Measurements from ENCODE around the gene MOB3C.

Gene MOB3C

DNA sequence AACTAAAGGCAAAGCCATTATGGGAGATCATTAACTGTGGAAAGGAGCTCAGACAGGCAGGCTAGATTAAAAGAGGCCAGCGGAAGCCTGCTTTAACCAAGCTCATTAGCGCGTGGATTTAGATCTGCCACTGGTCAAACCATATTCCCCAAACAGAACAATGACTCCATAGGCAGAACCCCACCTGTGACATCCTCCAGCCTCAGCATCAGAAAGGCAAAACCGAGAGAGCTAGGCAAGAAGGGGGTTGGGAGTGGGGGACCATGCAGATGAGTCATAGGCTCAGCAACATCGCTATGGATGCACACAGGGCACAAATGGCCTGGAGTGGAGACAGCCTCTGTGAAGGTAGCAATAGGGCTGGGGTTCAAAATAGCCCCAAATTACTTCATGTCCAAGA lies 33.1 kb downstream of the MOB3C start:
- Histone ChIP-seq H3K27ac (peak overlapping the region in 1 of 21 experiments; percentile 81), H3K4me3 (no peak overlapping the region)

DNA sequence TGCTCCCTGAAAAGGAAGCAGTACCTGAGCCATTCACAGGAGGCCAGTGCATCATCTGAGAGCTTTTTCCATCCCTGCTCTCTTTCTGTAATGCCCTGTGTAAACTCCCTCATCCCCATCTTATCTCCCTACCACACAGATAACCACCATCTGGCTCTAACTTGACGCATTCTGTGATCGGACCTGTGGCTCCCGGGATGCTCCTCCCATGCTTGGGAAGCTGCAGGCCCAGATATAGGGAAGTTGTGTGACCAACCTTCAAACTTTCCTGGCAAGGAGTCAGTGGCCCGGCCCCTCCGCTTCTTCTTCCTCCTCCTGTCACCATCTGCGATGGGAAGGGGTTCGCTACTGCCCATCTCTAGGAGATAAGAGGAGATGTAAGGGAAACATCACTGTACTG lies 33.6 kb downstream of the MOB3C start:
- peak overlapping the region in 2 of 21 experiments; percentile 79 to 81 for H3K27ac ChIP-seq
- H3K4me3 ChIP-seq, result no peak overlapping the region

DNA sequence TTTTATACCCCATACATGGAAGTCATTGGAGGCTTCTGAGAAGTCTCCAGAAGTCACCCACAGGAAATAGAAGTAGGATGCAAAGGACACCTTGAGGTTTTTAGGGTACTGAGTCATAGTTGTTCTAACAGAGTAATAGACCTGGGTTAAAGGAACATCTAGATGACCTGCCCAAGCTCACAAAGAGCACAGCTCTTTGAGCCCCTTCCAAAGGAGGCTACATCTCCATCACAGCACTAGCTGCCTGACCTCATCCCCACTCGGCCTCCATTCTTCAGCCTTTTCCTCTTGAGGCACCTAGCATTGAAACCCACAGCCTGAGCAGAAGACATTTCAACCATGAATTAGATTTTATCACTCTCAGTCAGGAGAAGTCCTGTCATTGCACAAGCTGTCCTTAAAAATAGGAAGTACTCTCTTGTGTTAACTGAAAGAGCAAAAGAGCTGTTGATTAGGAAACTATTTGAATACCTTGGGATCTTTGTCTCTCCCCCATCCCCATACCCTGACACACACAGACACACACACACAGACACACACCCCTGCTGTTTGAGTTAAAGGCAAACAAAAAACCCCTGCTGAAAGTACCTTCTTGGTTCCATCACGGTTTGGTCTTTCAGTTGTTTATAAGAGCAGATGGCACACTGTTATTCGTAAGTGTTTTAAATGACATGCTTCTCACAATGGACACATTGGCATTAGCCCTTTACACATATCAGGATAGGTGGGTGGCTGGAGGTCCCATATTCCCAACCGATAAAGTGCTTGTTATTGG lies 34.7 kb downstream of the MOB3C start:
- Histone ChIP-seq H3K4me3 (no peak overlapping the region), H3K27ac (peak overlapping the region in 7 of 21 experiments; percentile 1 to 81 (median 36))

DNA sequence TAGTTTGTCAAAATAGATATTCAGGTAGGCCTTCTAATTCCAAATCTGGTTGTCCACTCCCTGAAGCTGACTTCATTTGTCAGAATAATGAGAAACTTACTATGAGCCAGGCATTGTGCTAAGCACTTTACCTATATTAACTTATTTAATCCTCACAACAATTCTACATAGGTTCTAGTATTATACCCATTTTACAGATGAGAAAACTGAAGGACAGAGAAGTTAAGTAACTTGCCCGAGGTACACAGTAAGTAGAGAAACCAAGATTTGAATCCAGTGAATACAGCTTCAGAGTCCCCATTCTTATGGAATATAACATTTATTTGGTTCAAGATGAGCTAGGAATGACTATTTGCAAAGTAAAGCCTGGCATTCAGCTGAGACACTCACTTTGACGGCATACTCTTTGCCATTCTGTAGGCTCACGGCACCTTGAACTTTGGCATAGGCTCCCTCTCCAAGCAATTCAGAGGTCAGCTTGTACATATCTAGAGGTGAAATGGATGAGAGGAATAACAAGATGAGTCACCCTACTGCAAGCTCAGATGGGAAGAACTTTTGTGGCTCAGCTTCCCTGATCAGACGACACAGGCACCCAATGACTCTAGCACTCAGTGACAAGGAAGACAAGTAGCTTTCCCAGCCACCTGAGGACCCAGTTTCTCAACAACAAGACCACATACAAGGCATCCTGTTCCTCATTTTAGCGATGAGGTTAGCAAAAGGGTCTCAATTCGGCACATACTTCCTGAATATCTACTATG lies 36.3 kb downstream of the MOB3C start:
- Histone ChIP-seq H3K27ac (peak overlapping the region in 6 of 21 experiments; percentile 14 to 81 (median 42)), H3K4me3 (no peak overlapping the region)

DNA sequence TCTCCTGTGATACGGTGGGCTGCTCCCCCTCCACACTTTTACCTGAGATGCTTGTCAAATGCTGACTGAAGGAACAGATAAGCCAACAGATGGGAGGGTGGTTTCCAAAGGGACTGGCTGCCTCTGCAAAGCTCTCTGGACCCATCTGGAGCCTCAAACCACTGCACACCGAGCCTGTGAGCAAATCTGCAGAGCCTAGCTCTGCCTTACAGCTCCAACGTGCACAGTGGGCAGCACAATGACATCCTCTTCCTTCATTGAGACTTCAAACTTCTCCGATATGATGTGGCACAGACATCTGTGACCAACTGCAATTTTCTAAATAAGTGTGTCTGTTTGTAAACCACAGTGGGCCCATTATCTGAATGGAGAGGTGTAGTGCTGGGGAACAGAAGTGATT lies 38.9 kb downstream of the MOB3C start:
- no peak overlapping the region for H3K4me3 ChIP-seq
- no peak overlapping the region for H3K27ac ChIP-seq

DNA sequence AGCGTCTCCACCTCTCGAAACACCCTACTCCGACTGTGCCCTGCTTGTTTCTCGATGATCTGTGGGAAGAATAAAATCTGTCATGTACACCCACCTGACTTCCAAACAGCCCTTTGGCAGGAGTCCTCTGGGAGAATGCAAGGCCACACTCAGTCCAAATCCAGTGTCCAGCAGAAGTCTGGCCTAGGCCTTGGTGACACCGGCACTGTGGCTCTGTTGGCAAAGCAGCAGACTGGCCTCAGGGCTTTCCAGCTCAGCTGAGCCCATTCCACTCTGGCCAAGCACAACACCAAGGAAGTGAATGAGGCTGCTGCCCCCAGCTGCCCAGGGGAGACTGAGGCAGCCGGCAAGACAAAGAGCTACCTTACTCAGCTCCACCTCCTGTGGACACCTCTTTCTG lies 40.0 kb downstream of the MOB3C start:
- H3K27ac ChIP-seq, result no peak overlapping the region

DNA sequence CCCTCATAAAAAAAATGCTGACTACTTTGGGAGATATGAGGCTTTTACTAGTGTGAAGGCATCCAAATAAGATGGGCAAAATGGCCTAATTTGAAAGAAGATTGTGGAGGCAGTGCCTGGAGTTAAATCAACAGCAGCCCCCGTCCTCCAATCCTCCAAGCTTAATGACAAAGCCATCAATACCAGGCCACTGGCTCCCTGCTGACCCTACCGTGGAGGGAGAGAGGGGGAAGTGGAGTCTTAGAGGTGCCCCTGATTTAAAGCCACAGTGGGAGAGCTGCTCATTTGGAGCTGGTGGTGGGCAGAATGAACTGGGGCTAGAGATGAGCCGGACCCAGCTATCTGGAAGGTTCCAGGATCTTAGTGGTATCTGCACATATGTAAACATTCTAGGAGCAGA lies 40.8 kb downstream of the MOB3C start:
- Histone ChIP-seq H3K27ac (no peak overlapping the region), H3K4me3 (no peak overlapping the region)

More for the DNA sequence above, 40.0 kb downstream of the MOB3C start:
- H3K4me3 ChIP-seq, result no peak overlapping the region

DNA sequence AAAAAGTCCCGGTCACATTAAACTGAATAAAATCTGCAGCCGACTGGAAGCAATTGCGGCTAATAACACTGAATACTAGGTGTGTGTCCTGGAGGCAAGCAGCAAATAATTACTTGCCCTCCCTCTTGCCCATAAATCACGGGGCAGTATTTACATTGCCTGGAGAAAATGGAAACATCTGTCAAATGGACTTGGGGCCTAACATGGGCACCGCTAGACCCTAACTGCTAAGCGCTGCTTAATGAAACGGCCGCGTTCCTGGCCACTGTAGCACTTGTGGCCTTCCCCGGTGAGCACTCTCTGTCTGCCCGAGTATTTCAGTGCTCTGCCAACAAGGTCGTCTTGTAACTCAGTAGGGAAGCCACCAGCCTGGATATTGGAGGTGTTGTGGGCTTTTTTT lies 41.3 kb downstream of the MOB3C start:
- Histone ChIP-seq H3K27ac (no peak overlapping the region), H3K4me3 (no peak overlapping the region)

DNA sequence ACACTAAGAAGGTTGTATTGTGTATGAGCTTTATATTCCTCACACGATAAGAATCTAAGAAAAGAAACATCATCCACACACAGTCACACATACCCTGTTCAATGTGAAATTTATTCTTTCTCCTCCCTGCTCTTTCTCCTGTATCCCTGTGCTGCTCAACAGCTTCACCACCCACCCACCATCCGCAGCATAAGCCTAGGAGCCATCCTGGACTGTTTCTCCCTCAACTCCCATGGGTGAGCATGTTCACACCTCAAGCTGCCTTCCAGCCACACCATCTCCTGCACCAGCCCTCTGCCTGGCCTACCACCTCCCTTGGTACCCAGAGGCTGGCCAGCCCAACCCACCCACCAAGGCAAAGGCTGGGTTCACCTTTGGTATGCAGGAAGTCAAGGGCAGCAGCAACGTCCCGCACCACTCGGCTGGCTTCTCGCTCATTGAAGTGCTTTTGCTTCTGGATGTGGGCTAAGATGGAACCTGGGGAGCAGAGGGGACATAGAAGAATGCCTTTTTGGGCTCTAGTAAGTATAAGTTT lies 44.9 kb downstream of the MOB3C start:
- no peak overlapping the region for H3K27ac ChIP-seq
- H3K4me3 ChIP-seq, result no peak overlapping the region

DNA sequence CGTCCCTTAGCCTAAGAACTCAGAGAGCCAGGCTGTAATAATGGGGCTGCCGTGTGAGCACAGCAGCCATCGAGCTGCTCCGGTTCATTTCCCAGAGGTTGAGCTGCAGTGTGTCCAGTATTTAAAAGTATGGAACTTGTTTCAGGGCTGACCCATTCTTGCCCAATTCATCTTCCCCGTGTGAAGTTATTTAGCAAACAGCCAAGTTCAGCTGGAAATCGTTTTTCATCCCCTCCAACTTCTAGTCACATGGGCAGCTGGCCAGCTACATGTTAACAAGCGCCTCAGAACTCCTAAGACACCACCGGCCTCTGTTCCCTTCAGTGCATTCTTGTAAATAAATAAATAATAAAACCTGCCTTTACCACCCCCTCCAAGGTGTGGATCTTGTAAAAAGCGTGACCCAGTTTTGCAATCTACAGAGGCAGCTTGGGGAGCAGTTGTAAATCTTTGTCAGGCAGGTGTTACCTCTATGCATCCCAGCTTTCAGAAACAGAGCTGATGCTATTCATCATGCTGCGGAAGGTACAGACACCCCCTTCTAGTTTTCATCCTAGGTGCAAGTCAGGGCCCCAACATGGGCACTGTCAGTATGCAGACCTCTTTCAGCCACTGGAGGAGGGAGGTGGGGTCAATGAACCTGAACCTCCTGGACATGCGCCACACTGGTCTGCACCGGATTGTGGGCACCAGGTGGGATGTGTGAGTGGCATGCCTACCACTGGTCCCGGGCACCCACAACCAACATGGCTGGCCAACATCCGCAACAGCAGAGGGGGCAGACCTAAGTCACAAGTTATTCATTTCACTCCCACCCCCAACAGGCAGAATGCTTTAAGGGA lies 46.5 kb downstream of the MOB3C start:
- H3K27ac ChIP-seq, result no peak overlapping the region
- no peak overlapping the region for H3K4me3 ChIP-seq

DNA sequence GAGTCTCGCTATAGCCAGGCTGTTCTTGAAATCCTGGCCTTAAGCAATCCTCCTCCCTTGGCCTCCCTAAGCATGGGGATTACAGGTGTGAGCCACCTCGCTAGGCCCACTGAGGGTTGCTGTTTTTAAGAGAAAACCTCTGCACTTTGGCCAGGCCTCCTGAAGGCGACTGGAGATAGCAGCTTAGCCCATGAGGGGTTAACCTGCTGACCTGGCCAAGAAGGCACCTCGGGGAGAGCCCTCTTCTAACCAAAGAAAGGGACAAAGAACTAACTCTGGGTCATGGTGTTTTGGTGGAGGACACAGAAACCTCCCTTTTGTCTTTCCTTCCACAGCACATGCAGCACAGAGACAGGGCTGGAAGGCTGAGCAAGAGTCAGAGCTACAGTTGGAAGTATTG lies 47.5 kb downstream of the MOB3C start:
- H3K27ac ChIP-seq, result no peak overlapping the region
- no peak overlapping the region for H3K4me3 ChIP-seq

DNA sequence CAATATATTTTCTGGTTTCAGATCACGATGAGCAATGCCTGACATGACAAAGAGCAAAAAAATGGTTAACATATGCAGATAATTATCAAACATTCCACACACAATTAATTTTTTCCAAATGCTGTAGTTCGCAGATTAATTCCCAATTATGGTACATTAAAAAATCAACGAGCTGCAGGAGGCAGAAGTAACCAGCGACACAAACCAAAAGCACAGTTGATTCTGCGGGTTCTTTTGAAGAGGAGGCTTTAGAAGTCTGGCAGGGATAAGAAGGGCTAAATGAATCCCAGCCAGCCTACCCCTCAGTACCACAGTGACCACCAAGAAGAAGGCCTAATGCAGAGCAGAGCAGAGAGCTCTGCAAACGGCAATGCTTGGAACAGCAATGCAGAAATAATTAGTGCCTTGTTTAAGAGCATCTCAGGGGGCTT lies 48.1 kb downstream of the MOB3C start:
- Histone ChIP-seq H3K4me3 (no peak overlapping the region), H3K27ac (no peak overlapping the region)

DNA sequence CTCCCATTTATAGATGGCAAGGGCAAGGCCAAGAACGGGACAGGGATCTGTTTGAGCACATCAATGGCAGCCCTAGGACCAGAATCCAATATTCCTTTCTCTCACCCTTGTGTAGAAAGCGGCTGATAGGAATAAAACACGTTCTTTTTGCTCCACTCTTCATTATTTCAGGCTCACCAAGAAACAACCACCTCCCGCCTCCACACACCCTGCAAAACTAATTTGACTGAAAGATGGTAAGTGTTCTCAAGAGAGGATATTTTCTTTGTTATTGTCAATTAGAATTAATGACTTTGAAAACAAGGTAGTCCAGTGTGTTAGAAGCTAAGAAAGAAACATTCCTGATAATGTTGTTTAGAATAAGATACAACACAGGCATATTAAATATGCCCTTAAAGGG lies 53.3 kb downstream of the MOB3C start:
- H3K27ac ChIP-seq, result no peak overlapping the region

DNA sequence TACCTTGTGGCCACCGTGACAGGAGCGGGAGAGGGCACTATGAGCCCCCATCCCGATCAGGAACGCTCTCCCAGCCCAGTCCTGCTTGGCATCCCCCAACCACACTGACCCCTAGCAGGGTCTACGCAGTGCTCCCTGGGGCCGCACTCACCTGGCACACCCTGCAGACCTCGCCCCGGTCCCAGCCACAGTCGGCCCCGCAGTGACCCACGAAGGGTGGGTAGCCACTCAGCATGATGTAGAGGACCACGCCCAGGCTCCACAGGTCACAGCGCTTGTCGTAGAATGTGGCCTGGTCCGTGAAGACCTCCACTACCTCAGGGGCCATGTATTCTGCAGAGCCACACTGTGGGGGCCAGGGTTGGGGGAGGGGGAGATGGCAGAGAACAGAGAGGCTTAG lies 54.1 kb downstream of the MOB3C start:
- no peak overlapping the region for H3K27ac ChIP-seq
- no peak overlapping the region for H3K4me3 ChIP-seq

More for the DNA sequence above, 53.3 kb downstream of the MOB3C start:
- no peak overlapping the region for H3K4me3 ChIP-seq

DNA sequence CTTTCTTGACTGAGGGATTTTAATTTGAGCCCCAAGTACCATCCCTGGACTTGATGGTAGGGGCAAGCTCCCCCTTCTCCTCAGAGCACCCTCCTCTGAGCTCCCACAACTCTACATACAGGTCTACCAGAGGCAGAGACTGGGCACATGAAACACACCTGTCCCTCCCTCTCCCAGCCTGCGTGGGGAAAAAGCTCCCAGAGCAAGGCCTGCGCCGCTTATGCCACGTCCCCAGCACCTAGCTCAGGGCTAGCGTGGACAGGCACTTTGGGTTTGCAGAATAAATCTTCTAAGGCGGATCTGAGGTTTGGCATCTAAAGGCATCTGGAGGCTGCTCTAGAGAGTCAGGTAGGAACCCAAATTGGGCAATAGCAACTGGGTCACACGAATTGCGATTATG lies 57.6 kb downstream of the MOB3C start:
- peak overlapping the region in 5 of 21 experiments; percentile 22 to 63 (median 29) for H3K27ac ChIP-seq
- H3K4me3 ChIP-seq, result no peak overlapping the region

DNA sequence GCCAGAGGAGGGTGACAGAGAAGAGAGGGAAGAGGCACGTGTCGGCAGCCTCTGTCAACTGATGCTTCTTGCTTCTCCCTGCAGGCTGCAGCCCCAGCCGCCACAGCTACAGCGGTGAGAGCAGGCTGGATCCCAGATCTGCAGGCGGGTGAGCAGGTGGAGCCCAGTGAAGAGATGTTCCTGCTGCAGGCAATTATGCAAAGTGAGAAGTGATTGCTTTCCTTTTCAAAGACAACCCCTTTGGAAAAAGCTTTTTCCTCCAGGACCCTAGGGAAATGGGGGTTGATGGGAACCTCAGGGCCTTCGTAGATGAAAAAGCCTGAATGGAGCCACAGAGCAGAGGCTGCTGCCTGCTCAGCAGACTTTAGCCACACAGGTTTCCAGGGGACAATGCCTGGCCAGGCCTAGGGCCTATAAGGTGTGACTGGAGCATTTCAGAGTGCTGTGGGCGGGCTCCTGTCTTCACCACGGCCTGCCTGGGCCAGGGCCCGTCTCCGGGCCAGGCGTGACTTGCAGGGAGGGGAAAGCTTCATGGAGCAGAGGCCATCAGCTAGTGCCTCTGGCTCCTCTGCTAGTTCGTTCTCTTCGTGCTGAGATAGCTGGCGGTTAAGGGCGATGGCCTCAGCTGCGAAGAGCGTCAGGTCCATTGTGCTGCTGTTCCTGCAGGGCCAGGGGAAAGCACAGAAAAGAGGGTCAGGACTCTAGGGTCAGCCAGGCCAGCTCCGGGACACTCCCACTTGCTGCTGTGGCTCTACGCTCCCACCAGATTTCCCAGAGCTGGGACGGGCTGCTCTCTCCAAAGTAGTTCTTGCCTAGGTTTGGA lies 58.3 kb downstream of the MOB3C start:
- Histone ChIP-seq H3K27ac (peak overlapping the region in 5 of 21 experiments; percentile 22 to 63 (median 29)), H3K4me3 (no peak overlapping the region)

All from skin epidermis (tissue), 12 donors.